Gastroesophageal sphincter (tissue), 3 donors: ENCODE measurements around the gene ZNF622.

Experiments used
- CTCF ChIP-seq, 4 experiments: fragments of 200-600 bp in 2 of 4; fragments of 450-650 bp in 2 of 4; sonication (generic) in 1 of 4; IDR thresholded peaks; one replicate each; pipeline ENCODE4 v1.5.1; 2017 to 2019; ENCODE audit warnings: antibody characterized with exemption in 4 of 4, mild to moderate bottlenecking in 2 of 4, moderate library complexity in 2 of 4
- EP300 ChIP-seq: sonication (generic); formaldehyde crosslinking; IDR thresholded peaks from one replicate; pipeline ENCODE4 v1.6.1; 2017; ENCODE audit warnings: antibody characterized with exemption, mild to moderate bottlenecking

- TF ChIP-seq CTCF (IDR thresholded peaks at IDR 0.05): no peak
- no peak for TF ChIP-seq EP300
These were observed 21.1 kb upstream of the ZNF622 start for GRCh38 chr5:16486711-16487111.
